Loucy (cell line): ENCODE results near the gene TBCEL.

Experiments
- H2AFZ ChIP-seq: fragments of 200-600 bp; sonication (generic); 2 replicates; pipeline ENCODE4 v1.6.0; 2016; ENCODE audit warnings: antibody characterized with exemption, mild to moderate bottlenecking, low read length, moderate library complexity
- H3F3A ChIP-seq: fragments of 200-600 bp; 2 replicates; pipeline ENCODE4 v1.6.0; 2016; ENCODE audit warnings: antibody characterized with exemption, low read depth, mild to moderate bottlenecking
- H3K27me3 ChIP-seq: fragments of 200-600 bp; sonication (generic); 2 replicates; pipeline ENCODE4 v1.6.1; 2014; ENCODE audit warnings: low read length, mild to moderate bottlenecking; ENCODE audit not compliant: insufficient read depth, poor library complexity, severe bottlenecking
- H3K36me3 ChIP-seq: fragments of 200-600 bp; sonication (generic); 2 replicates; pipeline ENCODE4 v1.6.1; 2016; ENCODE audit warnings: low read length; ENCODE audit not compliant: insufficient read depth
- H3K4me1 ChIP-seq: fragments of 200-600 bp; sonication (generic); 2 replicates; pipeline ENCODE4 v1.5.1; 2014; ENCODE audit warnings: low read length, mild to moderate bottlenecking; ENCODE audit not compliant: insufficient read depth, poor library complexity, severe bottlenecking
- H3K4me2 ChIP-seq: fragments of 200-600 bp; sonication (generic); 2 replicates; pipeline ENCODE4 v1.6.0; 2014; ENCODE audit warnings: antibody characterized with exemption, low read length, low read depth, mild to moderate bottlenecking; ENCODE audit not compliant: poor library complexity, severe bottlenecking
- H3K4me3 ChIP-seq: fragments of 200-600 bp; sonication (generic); 2 replicates; pipeline ENCODE4 v1.5.1; 2014; ENCODE audit warnings: low read length, mild to moderate bottlenecking, mixed read lengths; ENCODE audit not compliant: poor library complexity, severe bottlenecking
- H3K79me2 ChIP-seq: fragments of 200-600 bp; sonication (generic); 2 replicates; pipeline ENCODE4 v1.6.1; 2014; ENCODE audit warnings: low read length; ENCODE audit not compliant: insufficient read depth
- H3K9ac ChIP-seq: fragments of 200-600 bp; sonication (generic); 2 replicates; pipeline ENCODE4 v1.6.0; 2014; ENCODE audit warnings: mild to moderate bottlenecking, low read depth, low read length, moderate library complexity; ENCODE audit not compliant: poor library complexity, severe bottlenecking
- H3K9me2 ChIP-seq: fragments of 200-600 bp; sonication (generic); replicated peaks from 2 replicates; pipeline ENCODE4 v1.6.1; 2016; ENCODE audit warnings: low read depth, low read length, mixed read lengths
- H3K9me3 ChIP-seq: fragments of 200-600 bp; sonication (generic); 2 replicates; pipeline ENCODE4 v1.6.1; 2014; ENCODE audit warnings: mild to moderate bottlenecking, antibody characterized with exemption, low read length, low read depth; ENCODE audit not compliant: insufficient read depth
- H4K20me1 ChIP-seq: fragments of 200-600 bp; sonication (generic); 2 replicates; pipeline ENCODE4 v1.6.0; 2014; ENCODE audit warnings: antibody characterized with exemption, low read length, mild to moderate bottlenecking; ENCODE audit not compliant: insufficient read depth, poor library complexity, severe bottlenecking
- CTCF ChIP-seq: fragments of 200-600 bp; sonication (generic); conservative IDR thresholded peaks from 2 replicates; pipeline ENCODE4 v1.5.1; 2014; ENCODE audit warnings: mild to moderate bottlenecking, antibody characterized with exemption, low read length
- EZH2phosphoT487 ChIP-seq: fragments of 200-600 bp; IDR thresholded peaks from 2 replicates; pipeline ENCODE4 v1.6.1; 2018; ENCODE audit warnings: antibody characterized with exemption, mild to moderate bottlenecking, moderate library complexity, borderline replicate concordance

Gene TBCEL

GRCh38 chr11:121070951-121071845, 47.3 kb downstream of the TBCEL start:
- Histone ChIP-seq H3K27me3 (no peaks in the 10 kb centered on the region), H3K79me2 (no peaks in the 10 kb centered on the region), H3K4me3 (no peak overlapping the region), H3K9me2 (no peaks in the 10 kb centered on the region), H3F3A (no peaks in the 10 kb centered on the region), H3K9me3 (no peaks in the 10 kb centered on the region), H3K9ac (no peak overlapping the region), H3K4me2 (no peak overlapping the region), H3K4me1 (no peaks in the 10 kb centered on the region), H4K20me1 (no peaks in the 10 kb centered on the region), H2AFZ (no peak overlapping the region), H3K36me3 (peaks cover 15% of the 10 kb centered on the region; the same call in 1 of the 2 replicates)
- no peak for TF ChIP-seq EZH2phosphoT487
- TF ChIP-seq CTCF = no peak

GRCh38 chr11:121071846-121072450, 48.0 kb downstream of the TBCEL start:
- Histone ChIP-seq H3K79me2 (no peaks in the 10 kb centered on the region), H3K9me2 (no peaks in the 10 kb centered on the region), H3K27me3 (no peaks in the 10 kb centered on the region), H3K9ac (no peak overlapping the region), H2AFZ (no peak overlapping the region), H3K4me2 (no peak overlapping the region), H3K36me3 (peaks cover 15% of the 10 kb centered on the region; the same call in 1 of the 2 replicates), H4K20me1 (no peaks in the 10 kb centered on the region), H3K4me3 (no peak overlapping the region), H3K9me3 (no peaks in the 10 kb centered on the region), H3F3A (no peaks in the 10 kb centered on the region), H3K4me1 (no peaks in the 10 kb centered on the region)
- TF ChIP-seq EZH2phosphoT487 = no peak
- TF ChIP-seq CTCF = no peak

GRCh38 chr11:121081321-121081720, 57.4 kb downstream of the TBCEL start:
- Histone ChIP-seq H3K27me3 (no peaks in the 10 kb centered on the region), H3K9me2 (no peaks in the 10 kb centered on the region), H3K36me3 (peaks cover 3% of the 10 kb centered on the region; the same call in 1 of the 2 replicates), H3K9ac (no peak overlapping the region), H2AFZ (no peak overlapping the region), H3K9me3 (no peaks in the 10 kb centered on the region), H3K4me2 (no peak overlapping the region), H3K79me2 (no peaks in the 10 kb centered on the region), H3F3A (no peaks in the 10 kb centered on the region), H3K4me1 (no peaks in the 10 kb centered on the region), H3K4me3 (no peak overlapping the region), H4K20me1 (peaks cover 6% of the 10 kb centered on the region)
- TF ChIP-seq EZH2phosphoT487 (no peak), CTCF (no peak)
